ENCODE measurements around the gene SPRR5.

SPRR5 gene

GRCh38 chr1:152986578-152986977, 39.6 kb downstream of the SPRR5 start:
- no peak for DNase-seq

DNA sequence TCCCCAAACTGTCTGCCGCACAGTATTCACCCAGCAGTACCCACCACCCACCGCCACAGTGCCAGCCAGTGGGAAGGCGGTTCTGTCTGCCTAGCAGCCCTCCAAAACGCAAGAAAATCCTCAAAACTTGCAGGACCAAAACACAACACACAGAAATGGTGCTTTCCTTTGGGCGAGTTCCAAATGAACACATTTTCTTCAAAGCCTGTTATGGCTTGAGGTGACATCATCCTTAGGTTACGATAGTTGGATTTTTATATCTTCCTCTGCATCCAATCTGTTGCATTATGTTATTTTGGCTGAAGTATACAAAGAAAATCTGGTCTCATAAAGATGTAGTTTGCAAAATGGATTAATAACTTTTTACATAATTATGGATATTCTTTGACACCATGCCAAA, 46.2 kb downstream of the SPRR5 start:
- DNase-seq: no peak

DNA sequence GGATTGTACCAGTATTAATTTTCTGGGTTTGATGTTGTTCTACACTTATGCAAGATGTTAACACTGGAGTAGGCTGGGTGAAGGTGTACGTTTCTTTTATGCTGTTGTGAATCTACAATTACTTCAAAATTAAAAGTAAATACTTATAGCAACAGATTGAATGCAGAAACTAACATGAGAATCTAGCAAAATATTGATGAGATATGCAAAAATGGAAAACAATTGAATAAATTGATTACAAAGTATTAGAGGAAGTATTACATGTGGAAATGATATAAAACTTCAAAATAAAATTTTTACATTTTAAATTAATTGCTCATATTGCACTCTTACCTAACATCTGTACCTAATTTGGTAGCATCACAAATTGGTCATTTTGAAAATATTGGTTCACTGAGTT, 48.8 kb downstream of the SPRR5 start:
- no peak for DNase-seq

DNA sequence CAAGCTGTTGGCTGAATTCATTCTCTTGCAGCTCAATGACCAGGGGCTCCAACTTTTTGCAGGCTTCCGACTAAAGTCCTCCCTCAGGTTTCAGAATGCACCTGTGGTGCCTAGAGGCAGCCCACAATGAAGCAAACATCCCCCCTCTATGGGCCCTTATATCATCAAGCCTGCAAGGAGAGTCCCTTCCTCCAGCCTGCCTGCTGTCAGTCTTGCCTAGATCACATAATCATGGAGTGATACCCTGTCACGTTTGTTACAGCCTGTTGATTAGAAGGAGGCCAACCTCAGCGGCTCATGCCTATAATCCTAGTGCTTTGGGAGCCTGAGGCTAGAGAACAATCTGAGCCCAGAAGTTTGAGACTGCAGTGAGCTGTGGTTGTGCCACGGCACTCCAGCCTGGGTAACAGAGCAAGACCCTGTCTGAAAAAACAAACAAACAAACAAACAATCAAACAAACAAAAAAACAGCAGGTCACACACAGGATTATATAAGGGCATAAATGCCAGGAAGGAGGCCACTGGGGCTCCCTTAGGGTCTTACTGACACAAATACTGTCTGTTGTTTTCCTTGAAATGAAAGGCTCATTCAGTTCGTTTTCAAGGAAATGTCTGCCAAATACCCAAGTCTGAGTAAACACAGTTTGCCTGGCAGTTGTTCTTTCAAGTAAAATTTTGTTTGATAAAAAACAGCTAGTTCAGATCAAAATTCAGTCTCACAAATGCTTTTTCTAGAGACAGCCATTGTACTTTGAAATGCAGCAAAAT, 49.8 kb downstream of the SPRR5 start:
- DNase-seq: no peak

GRCh38 chr1:152997901-152998300, 50.9 kb downstream of the SPRR5 start:
- no peak for DNase-seq

GRCh38 chr1:152998476-152998875, 51.5 kb downstream of the SPRR5 start:
- no peak for DNase-seq

All from activated CD4-positive, alpha-beta T cell treated with anti-CD3 and anti-CD28 coated beads, Interleukin-2, amount 50 U/mL, for 1 hour (primary cell).